Measurements from ENCODE around the gene SUPT20HL1.
"Not testable (repeated sequence)": the region's sequence is repeated elsewhere in the genome, so short reads cannot be mapped to it uniquely, and the experiment has no call there.

Gene SUPT20HL1

DNA sequence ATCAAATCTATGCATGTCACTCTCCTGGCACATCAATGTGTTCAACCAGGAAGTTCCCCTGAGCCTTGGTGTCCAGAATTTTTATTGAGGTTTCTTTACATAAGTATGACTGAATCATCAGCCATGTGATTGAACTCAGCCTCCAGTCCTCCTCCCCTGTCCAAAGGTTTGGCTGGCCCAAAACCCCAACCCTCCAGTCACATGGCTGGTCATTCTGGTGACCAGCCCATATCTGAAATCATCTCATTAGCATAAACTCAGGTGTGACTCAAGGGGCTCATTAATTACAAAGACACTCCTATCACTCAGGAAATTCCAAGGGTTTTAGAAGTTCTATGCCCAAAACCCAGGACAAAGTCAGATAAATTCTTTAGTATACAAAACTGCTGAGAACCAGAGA is 26.0 kb upstream of the SUPT20HL1 start:
- H3K9ac ChIP-seq (ENCODE audit: low read depth, low read length): no peak overlapping the region
- H3K36me3 ChIP-seq (ENCODE audit: control insufficient read depth, insufficient read depth, low read length): no peaks in the 10 kb centered on the region
- no peak overlapping the region for H3K27ac ChIP-seq (ENCODE audit: low read depth, low read length)
- no peaks in the 10 kb centered on the region for H3K9me3 ChIP-seq (ENCODE audit: control insufficient read depth, insufficient read depth, low read length)
- H3K27me3 ChIP-seq (ENCODE audit: control insufficient read depth, insufficient read depth, low read length): no peaks in the 10 kb centered on the region
- no peak overlapping the region for H3K4me3 ChIP-seq (ENCODE audit: low read depth, low read length)
- H3K4me1 ChIP-seq (ENCODE audit: control insufficient read depth, insufficient read depth, low read length): no peaks in the 10 kb centered on the region

DNA sequence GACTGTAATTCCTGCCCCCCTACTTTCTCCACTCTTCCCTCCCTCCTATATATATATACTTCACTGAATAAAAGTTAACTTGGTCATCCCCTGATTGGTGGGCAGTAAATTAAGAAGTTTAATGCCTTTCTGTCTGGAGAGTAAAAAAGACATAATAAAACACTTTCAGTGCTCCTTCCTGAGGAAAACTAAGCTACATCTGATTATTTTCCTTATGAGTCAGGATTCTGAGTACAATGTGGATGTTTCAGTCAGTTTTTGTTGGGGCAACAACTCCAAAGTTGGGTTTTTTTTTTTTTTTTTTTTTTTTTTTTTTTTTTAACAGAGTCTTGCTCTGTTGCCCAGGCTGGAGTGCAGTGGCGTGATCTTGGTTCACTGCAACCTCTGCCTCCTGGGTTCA is 24.6 kb upstream of the SUPT20HL1 start:
- H3K9ac ChIP-seq (ENCODE audit: low read depth, low read length): no peak overlapping the region
- no peaks in the 10 kb centered on the region for H3K9me3 ChIP-seq (ENCODE audit: control insufficient read depth, insufficient read depth, low read length)
- no peaks in the 10 kb centered on the region for H3K27me3 ChIP-seq (ENCODE audit: control insufficient read depth, insufficient read depth, low read length)
- no peaks in the 10 kb centered on the region for H3K36me3 ChIP-seq (ENCODE audit: control insufficient read depth, insufficient read depth, low read length)
- no peak overlapping the region for H3K27ac ChIP-seq (ENCODE audit: low read depth, low read length)
- no peaks in the 10 kb centered on the region for H3K4me1 ChIP-seq (ENCODE audit: control insufficient read depth, insufficient read depth, low read length)
- H3K4me3 ChIP-seq (ENCODE audit: low read depth, low read length): no peak overlapping the region

DNA sequence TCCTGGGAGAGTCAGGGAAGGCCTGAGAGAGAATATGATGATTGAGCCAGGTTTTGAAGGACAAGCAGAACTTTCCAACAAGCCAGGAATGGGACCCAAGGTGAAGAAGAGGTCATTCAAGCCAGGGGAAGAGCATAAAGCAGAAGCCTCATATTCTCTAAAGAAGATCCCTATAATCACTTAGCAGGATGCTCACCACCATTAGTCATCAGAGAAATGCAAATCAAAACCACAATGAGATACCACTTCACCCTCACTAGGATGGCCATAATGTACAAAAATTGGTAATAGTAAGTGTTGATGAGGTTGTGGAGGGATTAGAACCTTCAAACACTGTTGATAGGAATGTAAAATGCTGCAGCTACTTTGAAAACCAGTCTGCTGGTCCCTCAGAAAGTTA is 20.5 kb upstream of the SUPT20HL1 start:
- Histone ChIP-seq H3K36me3 (ENCODE audit: control insufficient read depth, insufficient read depth, low read length) (no peaks in the 10 kb centered on the region), H3K27ac (ENCODE audit: low read depth, low read length) (no peak overlapping the region), H3K9ac (ENCODE audit: low read depth, low read length) (no peak overlapping the region), H3K27me3 (ENCODE audit: control insufficient read depth, insufficient read depth, low read length) (no peaks in the 10 kb centered on the region; the same call in 1 of the 2 replicates), H3K4me3 (ENCODE audit: low read depth, low read length) (no peak overlapping the region), H3K9me3 (ENCODE audit: control insufficient read depth, insufficient read depth, low read length) (no peaks in the 10 kb centered on the region), H3K4me1 (ENCODE audit: control insufficient read depth, insufficient read depth, low read length) (no peaks in the 10 kb centered on the region)

DNA sequence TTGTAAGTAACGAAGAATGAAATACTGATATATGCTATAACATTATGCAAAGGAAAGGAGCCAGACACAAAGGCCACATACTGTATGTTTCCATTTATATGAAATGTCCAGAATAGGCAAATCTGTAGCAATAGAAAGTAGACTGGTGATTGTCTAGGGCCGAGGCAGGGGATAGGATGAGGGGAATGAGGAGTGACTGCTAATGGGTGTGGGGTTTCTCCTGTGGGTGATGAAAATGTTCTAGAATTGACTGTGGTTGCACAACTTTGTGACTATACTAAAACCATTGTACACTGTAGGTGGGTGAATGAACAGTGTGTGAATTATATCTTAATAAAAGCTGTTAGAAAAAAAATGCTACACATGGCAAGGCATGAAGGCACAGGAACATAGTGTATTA is 19.9 kb upstream of the SUPT20HL1 start:
- H3K27ac ChIP-seq (ENCODE audit: low read depth, low read length): no peak overlapping the region
- H3K9ac ChIP-seq (ENCODE audit: low read depth, low read length): no peak overlapping the region

DNA sequence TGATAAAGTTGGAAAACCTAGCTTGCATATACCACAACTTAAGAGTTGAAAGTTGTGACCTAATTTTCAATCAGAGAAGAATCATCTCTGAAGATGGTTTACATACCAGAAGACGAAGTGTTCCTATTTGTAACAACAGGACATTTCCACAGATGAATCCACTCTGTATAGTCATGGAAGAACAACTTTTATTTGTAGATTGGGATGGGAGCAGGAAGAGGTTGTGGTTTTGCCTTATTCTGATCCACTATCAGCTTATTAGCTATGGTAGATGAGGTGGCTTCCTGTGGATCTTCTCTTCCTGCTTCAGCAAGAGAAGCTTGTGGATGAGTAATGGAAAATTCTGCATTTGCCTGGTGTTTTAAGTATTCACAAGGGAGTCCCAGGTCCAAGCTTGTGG is 18.6 kb upstream of the SUPT20HL1 start:
- no peaks in the 10 kb centered on the region for H3K4me1 ChIP-seq (ENCODE audit: control insufficient read depth, insufficient read depth, low read length)
- no peak overlapping the region for H3K4me3 ChIP-seq (ENCODE audit: low read depth, low read length)
- H3K36me3 ChIP-seq (ENCODE audit: control insufficient read depth, insufficient read depth, low read length): no peaks in the 10 kb centered on the region
- no peaks in the 10 kb centered on the region; the same call in 1 of the 2 replicates for H3K27me3 ChIP-seq (ENCODE audit: control insufficient read depth, insufficient read depth, low read length)
- no peak overlapping the region for H3K9ac ChIP-seq (ENCODE audit: low read depth, low read length)
- H3K9me3 ChIP-seq (ENCODE audit: control insufficient read depth, insufficient read depth, low read length): no peaks in the 10 kb centered on the region
- no peak overlapping the region for H3K27ac ChIP-seq (ENCODE audit: low read depth, low read length)

More for the DNA sequence above, 19.9 kb upstream of the SUPT20HL1 start:
- Histone ChIP-seq H3K4me1 (ENCODE audit: control insufficient read depth, insufficient read depth, low read length) (no peaks in the 10 kb centered on the region), H3K27me3 (ENCODE audit: control insufficient read depth, insufficient read depth, low read length) (no peaks in the 10 kb centered on the region; the same call in 1 of the 2 replicates), H3K36me3 (ENCODE audit: control insufficient read depth, insufficient read depth, low read length) (no peaks in the 10 kb centered on the region), H3K4me3 (ENCODE audit: low read depth, low read length) (no peak overlapping the region), H3K9me3 (ENCODE audit: control insufficient read depth, insufficient read depth, low read length) (no peaks in the 10 kb centered on the region)

DNA sequence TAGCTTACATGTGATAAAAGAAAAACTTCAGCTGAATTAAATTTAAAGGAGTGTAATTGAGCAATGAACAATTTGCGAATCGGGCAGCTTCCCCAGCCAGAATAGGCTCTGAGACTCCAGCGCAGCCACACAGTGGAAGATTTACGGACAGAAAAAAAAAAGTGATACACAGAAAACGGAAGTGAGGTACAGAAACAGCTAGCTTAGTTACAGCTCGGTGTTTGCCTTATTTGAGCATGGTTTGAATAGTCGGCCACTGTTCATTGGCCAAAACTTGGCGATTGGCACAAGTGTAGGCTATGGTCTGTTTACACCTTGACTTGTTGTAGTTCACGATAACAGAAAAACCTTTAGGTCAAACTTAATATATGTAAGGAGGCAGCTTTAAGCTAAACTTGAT is 16.7 kb upstream of the SUPT20HL1 start:
- H3K4me3 ChIP-seq (ENCODE audit: low read depth, low read length): no peak overlapping the region
- no peaks in the 10 kb centered on the region for H3K9me3 ChIP-seq (ENCODE audit: control insufficient read depth, insufficient read depth, low read length)
- H3K27ac ChIP-seq (ENCODE audit: low read depth, low read length): no peak overlapping the region
- no peak overlapping the region for H3K9ac ChIP-seq (ENCODE audit: low read depth, low read length)
- no peaks in the 10 kb centered on the region for H3K36me3 ChIP-seq (ENCODE audit: control insufficient read depth, insufficient read depth, low read length)
- no peaks in the 10 kb centered on the region for H3K4me1 ChIP-seq (ENCODE audit: control insufficient read depth, insufficient read depth, low read length)
- no peaks in the 10 kb centered on the region; the same call in 1 of the 2 replicates for H3K27me3 ChIP-seq (ENCODE audit: control insufficient read depth, insufficient read depth, low read length)

DNA sequence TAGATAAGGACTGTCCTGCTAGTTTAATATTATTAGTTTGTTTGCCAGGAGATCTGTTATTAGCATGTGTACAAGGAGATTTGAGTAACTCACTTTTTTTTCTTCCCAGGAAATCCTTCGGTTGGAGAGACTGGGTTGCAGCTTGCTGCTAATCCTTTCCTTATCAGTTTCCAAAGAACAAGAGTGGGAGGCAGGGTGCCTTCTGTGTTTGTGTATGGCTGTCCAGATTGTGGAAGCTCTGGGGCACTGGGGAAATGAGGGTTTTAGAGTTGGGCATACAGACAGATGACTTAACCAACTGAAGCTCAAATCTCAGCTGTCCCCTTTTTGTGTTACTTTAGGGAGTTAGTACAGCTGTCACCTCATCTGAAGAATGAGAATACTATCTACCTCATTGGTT is 12.6 kb upstream of the SUPT20HL1 start:
- Histone ChIP-seq H3K9me3 (ENCODE audit: control insufficient read depth, insufficient read depth, low read length) (no peaks in the 10 kb centered on the region), H3K4me1 (ENCODE audit: control insufficient read depth, insufficient read depth, low read length) (no peaks in the 10 kb centered on the region), H3K36me3 (ENCODE audit: control insufficient read depth, insufficient read depth, low read length) (no peaks in the 10 kb centered on the region), H3K4me3 (ENCODE audit: low read depth, low read length) (no peak overlapping the region), H3K27me3 (ENCODE audit: control insufficient read depth, insufficient read depth, low read length) (no peaks in the 10 kb centered on the region; the same call in 1 of the 2 replicates), H3K27ac (ENCODE audit: low read depth, low read length) (no peak overlapping the region), H3K9ac (ENCODE audit: low read depth, low read length) (no peak overlapping the region)

DNA sequence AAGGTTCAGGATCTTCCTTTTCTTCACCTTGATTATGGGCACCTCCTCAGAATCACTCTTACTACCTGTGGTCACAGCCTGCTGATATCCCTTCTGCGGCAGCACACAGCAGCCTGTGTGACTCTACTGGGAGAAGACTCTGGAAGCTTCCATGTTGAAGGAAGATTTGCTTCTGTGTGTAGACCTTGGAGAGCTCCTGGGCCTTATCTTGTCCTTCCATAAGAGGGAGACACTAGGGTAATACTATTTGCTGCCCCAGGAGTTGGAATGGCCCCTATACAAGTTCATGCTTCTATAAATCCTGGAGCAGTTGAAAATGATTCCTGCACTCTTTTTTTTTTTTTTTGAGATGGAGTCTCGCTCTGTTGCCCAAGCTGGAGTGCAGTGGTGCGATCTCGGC is 10.2 kb upstream of the SUPT20HL1 start:
- H3K36me3 ChIP-seq (ENCODE audit: control insufficient read depth, insufficient read depth, low read length): no peaks in the 10 kb centered on the region
- H3K27ac ChIP-seq (ENCODE audit: low read depth, low read length): no peak overlapping the region
- H3K9ac ChIP-seq (ENCODE audit: low read depth, low read length): no peak overlapping the region
- H3K9me3 ChIP-seq (ENCODE audit: control insufficient read depth, insufficient read depth, low read length): no peaks in the 10 kb centered on the region
- no peak overlapping the region for H3K4me3 ChIP-seq (ENCODE audit: low read depth, low read length)
- H3K27me3 ChIP-seq (ENCODE audit: control insufficient read depth, insufficient read depth, low read length): no peaks in the 10 kb centered on the region; the same call in 1 of the 2 replicates
- H3K4me1 ChIP-seq (ENCODE audit: control insufficient read depth, insufficient read depth, low read length): no peaks in the 10 kb centered on the region

DNA sequence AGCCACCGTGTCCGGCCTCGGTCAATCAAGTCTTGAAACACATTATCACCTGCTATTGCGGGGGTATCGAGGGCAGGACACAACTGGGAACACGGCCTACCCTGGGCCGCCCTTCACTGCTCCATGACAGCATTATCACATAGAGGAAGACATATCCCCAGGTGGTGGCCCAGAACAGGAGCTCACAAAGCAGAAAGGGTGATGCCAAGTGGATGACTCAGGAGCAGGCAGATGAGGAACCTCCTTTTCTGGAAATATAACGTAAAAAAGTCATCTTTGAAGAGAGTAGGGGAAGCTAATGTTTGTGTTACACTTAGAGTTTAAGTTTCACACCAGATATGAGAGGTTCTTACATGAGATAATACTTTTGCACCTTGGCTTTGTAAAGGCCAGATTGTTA is 5.3 kb upstream of the SUPT20HL1 start:
- H3K9ac ChIP-seq (ENCODE audit: low read depth, low read length): no peak overlapping the region
- peaks cover 4% of the 10 kb centered on the region; the same call in 1 of the 2 replicates for H3K27me3 ChIP-seq (ENCODE audit: control insufficient read depth, insufficient read depth, low read length)
- no peaks in the 10 kb centered on the region for H3K9me3 ChIP-seq (ENCODE audit: control insufficient read depth, insufficient read depth, low read length)
- no peaks in the 10 kb centered on the region for H3K4me1 ChIP-seq (ENCODE audit: control insufficient read depth, insufficient read depth, low read length)
- H3K36me3 ChIP-seq (ENCODE audit: control insufficient read depth, insufficient read depth, low read length): no peaks in the 10 kb centered on the region
- H3K4me3 ChIP-seq (ENCODE audit: low read depth, low read length): no peak overlapping the region
- H3K27ac ChIP-seq (ENCODE audit: low read depth, low read length): no peak overlapping the region

DNA sequence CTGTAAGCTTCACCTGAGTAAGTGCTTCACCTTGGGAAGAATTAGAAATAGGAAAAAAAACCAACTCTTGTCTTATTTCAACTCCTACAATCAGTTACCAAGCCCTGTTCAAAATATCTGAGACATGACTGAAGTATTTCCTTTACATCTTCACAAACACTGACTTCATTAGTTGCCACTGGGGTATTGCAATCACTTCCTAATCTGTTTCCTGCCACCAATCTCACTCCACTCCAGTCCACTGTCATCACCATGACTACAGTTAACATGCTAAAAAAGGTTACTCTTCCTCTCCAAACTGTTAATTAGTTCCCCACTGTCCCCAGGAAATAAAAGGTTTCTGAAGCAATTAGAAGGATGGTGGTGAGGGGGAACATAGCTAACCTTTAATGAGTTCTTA is 3.3 kb upstream of the SUPT20HL1 start:
- Histone ChIP-seq H3K9me3 (ENCODE audit: control insufficient read depth, insufficient read depth, low read length) (no peaks in the 10 kb centered on the region), H3K4me1 (ENCODE audit: control insufficient read depth, insufficient read depth, low read length) (no peaks in the 10 kb centered on the region), H3K27me3 (ENCODE audit: control insufficient read depth, insufficient read depth, low read length) (peaks cover 4% of the 10 kb centered on the region; the same call in 1 of the 2 replicates), H3K36me3 (ENCODE audit: control insufficient read depth, insufficient read depth, low read length) (no peaks in the 10 kb centered on the region), H3K9ac (ENCODE audit: low read depth, low read length) (no peak overlapping the region), H3K4me3 (ENCODE audit: low read depth, low read length) (no peak overlapping the region), H3K27ac (ENCODE audit: low read depth, low read length) (no peak overlapping the region)

DNA sequence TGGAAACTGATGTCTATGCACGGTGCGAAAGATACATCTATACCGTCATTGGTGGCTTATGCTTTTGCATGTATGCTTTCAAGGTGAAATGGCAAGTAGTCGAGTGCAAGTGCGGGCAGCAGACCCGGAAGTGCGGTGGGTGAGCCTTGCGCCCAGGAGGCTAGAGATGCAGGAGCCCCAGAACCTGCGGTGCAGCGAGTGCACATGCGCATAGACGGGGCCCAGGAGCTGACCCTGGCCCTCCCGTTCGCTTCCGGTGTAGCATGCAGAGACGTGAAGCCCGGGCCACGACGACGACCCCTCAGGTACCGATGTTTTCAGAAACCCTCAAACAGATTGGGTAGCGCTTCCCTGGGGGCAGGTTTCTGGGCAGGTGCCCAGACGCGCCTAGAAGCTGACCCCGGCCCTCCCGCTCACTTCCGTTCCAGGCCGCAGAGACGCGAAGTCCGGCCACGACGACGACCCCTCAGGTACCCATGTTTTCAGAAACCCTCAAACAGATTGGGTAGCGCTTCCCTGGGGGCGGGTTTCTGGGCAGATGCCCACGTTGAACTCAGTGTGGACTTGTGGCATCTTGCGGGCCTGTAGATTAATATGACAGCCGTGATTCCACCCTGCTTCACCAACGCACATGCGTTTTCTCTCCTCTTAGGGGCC is 1.8 kb downstream of the SUPT20HL1 start:
- H3K27ac ChIP-seq (ENCODE audit: low read depth, low read length); H3K27me3 ChIP-seq (ENCODE audit: control insufficient read depth, insufficient read depth, low read length); H3K4me1 ChIP-seq (ENCODE audit: control insufficient read depth, insufficient read depth, low read length); H3K9me3 ChIP-seq (ENCODE audit: control insufficient read depth, insufficient read depth, low read length); H3K4me3 ChIP-seq (ENCODE audit: low read depth, low read length); H3K9ac ChIP-seq (ENCODE audit: low read depth, low read length); H3K36me3 ChIP-seq (ENCODE audit: control insufficient read depth, insufficient read depth, low read length): not testable (repeated sequence)
